Measurements from ENCODE around the gene MUC22.

Gene MUC22

DNA sequence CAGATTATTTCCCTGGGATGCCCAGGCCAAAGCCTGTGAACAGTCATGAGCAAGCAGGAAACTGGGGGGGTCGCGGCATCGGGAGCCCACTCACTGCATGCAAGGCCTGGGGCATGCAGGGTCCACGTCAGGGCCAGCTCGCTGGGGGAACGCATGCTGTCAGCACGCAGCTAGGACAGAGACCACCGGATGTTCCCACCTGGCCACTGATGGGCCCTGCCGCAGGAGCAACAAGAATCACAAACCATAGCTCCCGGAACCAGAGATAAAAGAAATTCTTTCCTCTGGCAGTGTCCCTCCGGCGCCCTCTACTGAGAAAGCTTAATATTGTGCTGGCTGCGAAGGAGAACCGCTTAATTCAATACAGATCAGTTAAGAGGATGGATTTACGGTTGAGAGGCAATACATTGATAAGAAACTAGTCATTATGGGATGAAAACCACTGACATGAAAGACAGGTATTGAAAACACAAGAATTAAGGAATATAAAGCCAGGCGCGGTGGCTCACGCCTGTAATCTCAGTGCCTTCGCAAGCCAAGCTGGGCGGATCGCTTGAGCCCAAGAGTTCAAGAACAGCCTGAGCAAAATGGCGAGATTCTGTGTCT is 69.5 kb downstream of the MUC22 start:
- peak; percentile 15 to 42 for DNase-seq (ENCODE audit: low read depth in 2 of 2)

DNA sequence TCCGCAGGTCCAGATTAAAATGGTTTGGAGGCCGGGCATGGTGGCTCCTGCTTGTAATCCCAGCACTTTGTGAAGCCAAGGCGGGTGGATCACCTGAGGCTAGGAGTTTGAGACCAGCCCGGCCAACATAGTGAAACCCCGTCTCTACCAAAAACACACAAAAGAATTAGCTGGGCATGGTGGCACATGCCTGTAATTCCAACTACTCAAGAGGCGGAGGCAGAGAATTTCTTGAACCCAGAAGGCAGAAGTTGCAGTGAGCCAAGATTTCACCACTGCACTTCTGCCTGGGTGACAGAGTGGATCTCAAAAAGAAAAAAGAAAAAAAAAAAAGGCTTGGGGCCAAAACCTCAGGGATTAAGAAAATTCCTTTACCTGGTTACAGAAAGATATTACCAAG is 71.6 kb downstream of the MUC22 start:
- DNase-seq (ENCODE audit: low read depth in 2 of 2) = no peak

DNA sequence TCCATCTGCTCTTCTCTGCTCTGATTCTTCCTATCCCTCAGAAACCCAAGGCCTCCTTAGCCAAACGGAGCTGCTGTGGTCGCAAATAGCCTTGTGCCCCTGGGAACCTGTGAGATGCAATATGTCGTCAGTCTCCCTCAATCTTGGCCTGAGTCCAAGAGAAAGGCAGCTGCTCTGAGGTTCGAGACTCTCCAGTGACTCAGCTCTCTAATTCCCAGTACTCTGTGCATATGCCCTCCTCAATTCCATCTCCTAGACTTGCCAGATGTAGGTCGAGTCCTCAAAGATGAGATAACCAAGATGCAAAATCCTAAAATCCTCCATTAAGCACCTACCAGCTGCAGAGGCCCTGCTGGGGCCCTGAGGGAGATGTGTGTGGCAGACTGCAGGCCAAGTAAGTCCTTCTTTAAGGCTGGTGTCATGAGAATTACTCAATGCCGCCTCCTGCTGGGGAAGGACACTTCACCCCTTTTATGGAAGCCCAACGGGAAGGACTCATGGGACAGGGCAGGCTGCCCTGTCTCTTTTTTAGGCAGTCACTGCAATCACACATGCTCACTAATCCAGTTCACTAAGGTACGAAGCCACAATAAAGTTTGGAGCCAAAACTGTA is 73.6 kb downstream of the MUC22 start:
- no peak for DNase-seq (ENCODE audit: low read depth in 2 of 2)

Data from stimulated activated CD4-positive, alpha-beta T cell treated with anti-CD3 and anti-CD28 coated beads, Interleukin-1b, Interleukin-23, amount 100 ng/mL, for 1 hour (primary cell).